ENCODE data around the gene TMEM170B.

TMEM170B gene

GRCh38 chr6:11614534-11615213 lies 77.1 kb downstream of the TMEM170B start:
- no peak for DNase-seq (ENCODE audit: low read depth in 2 of 2)

GRCh38 chr6:11615214-11615602 lies 77.7 kb downstream of the TMEM170B start:
- DNase-seq (ENCODE audit: low read depth in 2 of 2): no peak

- no peak for DNase-seq (ENCODE audit: low read depth in 2 of 2)
Measured at GRCh38 chr6:11616200-11616611, 78.7 kb downstream of the TMEM170B start.

GRCh38 chr6:11618533-11618932 lies 81.0 kb downstream of the TMEM170B start:
- DNase-seq (ENCODE audit: low read depth in 2 of 2): no peak

- DNase-seq (ENCODE audit: low read depth in 2 of 2): no peak
Measured at GRCh38 chr6:11621119-11621518, 83.6 kb downstream of the TMEM170B start.

- DNase-seq (ENCODE audit: low read depth in 2 of 2): no peak
Measured at GRCh38 chr6:11622156-11622555, 84.6 kb downstream of the TMEM170B start.

GRCh38 chr6:11623272-11623671 lies 85.7 kb downstream of the TMEM170B start:
- no peak for DNase-seq (ENCODE audit: low read depth in 2 of 2)

GRCh38 chr6:11625302-11625701 lies 87.8 kb downstream of the TMEM170B start:
- DNase-seq (ENCODE audit: low read depth in 2 of 2): no peak

GRCh38 chr6:11626356-11626755 lies 88.8 kb downstream of the TMEM170B start:
- DNase-seq (ENCODE audit: low read depth in 2 of 2): no peak

GRCh38 chr6:11628562-11628961 lies 91.0 kb downstream of the TMEM170B start:
- DNase-seq (ENCODE audit: low read depth in 2 of 2): no peak

- no peak for DNase-seq (ENCODE audit: low read depth in 2 of 2)
Measured at GRCh38 chr6:11631008-11631407, 93.5 kb downstream of the TMEM170B start.

- no peak for DNase-seq (ENCODE audit: low read depth in 2 of 2)
Measured at GRCh38 chr6:11631539-11631938, 94.0 kb downstream of the TMEM170B start.

GRCh38 chr6:11632231-11632630 lies 94.7 kb downstream of the TMEM170B start:
- no peak for DNase-seq (ENCODE audit: low read depth in 2 of 2)

GRCh38 chr6:11632795-11633511 lies 95.4 kb downstream of the TMEM170B start:
- DNase-seq (ENCODE audit: low read depth in 2 of 2): no peak

Data from stimulated activated CD8-positive, alpha-beta memory T cell treated with anti-CD3 and anti-CD28 coated beads, Interleukin-15, amount 100 ng/mL, for 4 hours (primary cell).